GM19025 (cell line): ENCODE data around the gene COPG2.
"Not testable (repeated sequence)": the region's sequence is repeated elsewhere in the genome, so short reads cannot be mapped to it uniquely, and the experiment has no call there.

ENCODE experiments used
- ATAC-seq: cut with Tn5 transposase; IDR thresholded peaks from one replicate; pipeline ENCODE4 v1.9.1; 2021; ENCODE audit warnings: mild to moderate bottlenecking, low read depth, moderate library complexity; ENCODE audit not compliant: unreplicated experiment

Gene COPG2, protein sequence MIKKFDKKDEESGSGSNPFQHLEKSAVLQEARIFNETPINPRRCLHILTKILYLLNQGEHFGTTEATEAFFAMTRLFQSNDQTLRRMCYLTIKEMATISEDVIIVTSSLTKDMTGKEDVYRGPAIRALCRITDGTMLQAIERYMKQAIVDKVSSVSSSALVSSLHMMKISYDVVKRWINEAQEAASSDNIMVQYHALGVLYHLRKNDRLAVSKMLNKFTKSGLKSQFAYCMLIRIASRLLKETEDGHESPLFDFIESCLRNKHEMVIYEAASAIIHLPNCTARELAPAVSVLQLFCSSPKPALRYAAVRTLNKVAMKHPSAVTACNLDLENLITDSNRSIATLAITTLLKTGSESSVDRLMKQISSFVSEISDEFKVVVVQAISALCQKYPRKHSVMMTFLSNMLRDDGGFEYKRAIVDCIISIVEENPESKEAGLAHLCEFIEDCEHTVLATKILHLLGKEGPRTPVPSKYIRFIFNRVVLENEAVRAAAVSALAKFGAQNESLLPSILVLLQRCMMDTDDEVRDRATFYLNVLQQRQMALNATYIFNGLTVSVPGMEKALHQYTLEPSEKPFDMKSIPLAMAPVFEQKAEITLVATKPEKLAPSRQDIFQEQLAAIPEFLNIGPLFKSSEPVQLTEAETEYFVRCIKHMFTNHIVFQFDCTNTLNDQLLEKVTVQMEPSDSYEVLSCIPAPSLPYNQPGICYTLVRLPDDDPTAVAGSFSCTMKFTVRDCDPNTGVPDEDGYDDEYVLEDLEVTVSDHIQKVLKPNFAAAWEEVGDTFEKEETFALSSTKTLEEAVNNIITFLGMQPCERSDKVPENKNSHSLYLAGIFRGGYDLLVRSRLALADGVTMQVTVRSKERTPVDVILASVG

GRCh38 chr7:130668258-130669084, at the start of gene COPG2:
Gene COPG2, minus strand, starts transcription at chr7:130668748. Its CDS starts 80 bp downstream, at chr7:130668668.
- ATAC-seq: peak; percentile 95

- no peak for ATAC-seq
Measured at GRCh38 chr7:130712416-130712815, 43.9 kb upstream of the COPG2 start.

DNA sequence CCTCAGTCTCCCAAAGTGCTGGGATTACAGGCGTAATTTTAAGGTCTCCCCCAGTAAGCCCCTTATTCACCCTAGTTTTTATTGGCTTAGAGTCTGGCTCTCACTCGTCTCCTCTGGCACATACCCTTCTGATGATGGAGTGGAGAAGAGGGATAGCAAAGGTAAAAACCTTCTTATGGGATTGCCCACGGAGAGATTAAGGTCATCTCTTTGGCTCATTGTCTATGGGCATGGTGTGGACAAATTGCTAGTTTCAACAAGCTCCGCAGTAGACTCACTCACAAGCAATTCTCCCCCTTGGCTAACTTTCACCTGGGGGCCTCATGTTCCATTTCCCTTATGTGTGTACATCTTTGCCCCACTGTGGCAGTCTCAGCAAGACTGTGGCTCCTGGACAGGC, 40.2 kb upstream of the COPG2 start:
- ATAC-seq: no peak

DNA sequence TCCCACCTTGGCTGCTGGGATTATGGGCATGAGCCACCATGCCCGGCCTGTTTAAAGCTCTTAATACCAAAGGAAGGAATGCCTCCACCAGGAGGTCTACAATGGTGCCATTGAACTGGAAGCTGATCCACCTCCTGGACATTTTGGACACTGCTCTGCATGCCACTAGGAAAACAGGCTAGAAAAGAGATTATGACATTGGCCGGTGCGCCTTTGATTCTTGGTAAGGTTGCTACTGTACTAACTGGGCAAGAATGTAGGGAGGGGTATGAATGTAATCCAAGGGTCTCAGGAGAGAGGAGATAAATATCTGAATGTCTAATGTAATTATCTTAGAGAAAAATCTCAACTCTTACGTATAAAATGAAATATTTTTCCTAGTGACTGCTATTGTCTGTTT, 39.5 kb upstream of the COPG2 start:
- no peak for ATAC-seq

DNA sequence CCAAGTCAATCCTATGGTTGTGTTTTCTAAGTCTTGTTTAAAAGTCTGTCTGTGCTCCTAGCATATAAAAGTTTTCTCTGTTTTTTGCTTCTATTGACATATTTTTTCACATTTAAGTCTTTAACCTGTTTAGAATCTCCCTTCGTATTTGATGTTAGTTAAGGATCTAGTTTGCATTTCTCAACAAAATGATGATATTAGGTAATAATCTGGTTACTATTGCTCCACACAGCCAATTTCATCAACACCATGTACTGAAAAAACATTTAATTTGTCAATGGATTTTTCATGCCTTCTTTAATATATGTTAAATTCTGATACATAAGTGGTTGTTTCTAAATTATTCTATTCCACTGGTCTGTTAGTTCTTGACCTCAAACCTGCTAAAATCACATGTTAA, 35.3 kb upstream of the COPG2 start:
- no peak for ATAC-seq

DNA sequence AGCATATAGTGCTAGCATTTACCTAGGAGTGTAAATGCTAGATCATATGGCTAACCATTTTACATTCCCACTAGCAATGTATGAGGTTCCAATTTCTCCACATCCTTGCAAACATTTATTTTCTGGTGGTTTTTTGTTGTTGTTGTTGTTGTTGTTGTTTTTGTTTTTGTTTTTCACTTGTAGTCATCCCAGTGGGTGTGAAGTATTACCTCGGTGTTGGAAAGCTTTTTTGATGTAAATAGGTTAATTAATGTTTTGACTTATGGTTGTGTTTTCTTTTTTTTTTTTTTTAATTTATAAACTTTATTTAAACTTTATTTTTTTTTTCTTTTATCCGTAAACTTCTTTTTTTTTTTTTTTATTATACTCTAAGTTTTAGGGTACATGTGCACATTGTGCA, 33.1 kb upstream of the COPG2 start:
- ATAC-seq: no peak

- ATAC-seq: no peak
Measured at GRCh38 chr7:130700760-130701159, 32.2 kb upstream of the COPG2 start.

DNA sequence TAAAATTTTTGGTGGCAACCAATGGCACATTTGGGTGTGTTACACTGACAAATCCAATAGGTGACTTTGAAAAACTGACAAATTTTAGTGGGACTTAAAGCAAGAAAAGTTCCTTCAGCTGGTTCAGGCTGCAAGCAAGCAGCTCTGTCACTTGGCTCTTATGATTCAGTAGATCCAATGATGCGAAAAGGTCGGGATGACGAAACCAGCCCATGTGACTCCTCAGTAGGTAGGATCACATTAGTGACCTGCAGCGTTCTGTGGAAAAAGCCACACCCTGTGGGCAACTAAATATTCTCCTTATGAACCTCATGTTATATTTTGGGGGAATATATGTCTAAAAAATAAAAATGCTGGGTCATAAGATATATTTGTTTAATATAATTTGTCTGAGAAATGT, 31.1 kb upstream of the COPG2 start:
- ATAC-seq: no peak

GRCh38 chr7:130697820-130698219, 29.3 kb upstream of the COPG2 start:
- no peak for ATAC-seq

DNA sequence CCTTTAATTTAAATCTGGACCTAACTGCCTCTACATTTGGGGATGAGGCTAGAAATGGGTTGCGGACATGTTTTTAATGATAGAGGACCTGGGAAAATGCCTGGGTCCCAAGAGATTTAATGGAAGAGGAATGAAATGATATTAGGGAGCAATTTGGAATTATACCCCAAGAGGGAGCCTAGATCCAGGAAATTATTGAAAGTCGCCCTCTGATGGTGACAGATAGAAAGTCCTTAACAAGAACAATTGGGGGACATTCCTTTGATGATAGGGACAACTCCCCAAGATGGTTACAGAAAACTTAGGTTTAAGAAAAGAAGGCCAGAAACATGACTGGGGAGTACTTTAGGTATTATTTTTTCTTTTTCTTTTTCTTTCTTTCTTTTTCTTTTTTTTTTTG, 27.3 kb upstream of the COPG2 start:
- ATAC-seq: no peak

DNA sequence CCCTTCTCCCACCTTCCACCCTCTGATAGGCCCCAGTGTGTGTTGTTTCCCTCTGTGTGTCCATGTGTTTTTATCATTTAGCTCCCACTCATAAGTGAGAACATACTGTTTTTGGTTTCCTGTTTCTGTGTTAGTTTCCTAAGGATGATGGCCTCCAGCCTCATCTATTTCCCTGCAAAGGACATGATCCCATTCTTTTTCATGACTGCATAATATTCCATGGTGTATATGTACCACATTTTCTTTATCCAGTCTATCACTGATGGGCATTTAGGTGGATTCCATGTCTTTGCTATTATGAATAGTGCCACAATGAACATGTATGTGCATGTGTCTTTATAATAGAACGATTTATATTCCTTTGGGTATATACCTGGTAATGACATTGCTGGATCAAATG, 23.8 kb upstream of the COPG2 start:
- not testable (repeated sequence) for ATAC-seq

DNA sequence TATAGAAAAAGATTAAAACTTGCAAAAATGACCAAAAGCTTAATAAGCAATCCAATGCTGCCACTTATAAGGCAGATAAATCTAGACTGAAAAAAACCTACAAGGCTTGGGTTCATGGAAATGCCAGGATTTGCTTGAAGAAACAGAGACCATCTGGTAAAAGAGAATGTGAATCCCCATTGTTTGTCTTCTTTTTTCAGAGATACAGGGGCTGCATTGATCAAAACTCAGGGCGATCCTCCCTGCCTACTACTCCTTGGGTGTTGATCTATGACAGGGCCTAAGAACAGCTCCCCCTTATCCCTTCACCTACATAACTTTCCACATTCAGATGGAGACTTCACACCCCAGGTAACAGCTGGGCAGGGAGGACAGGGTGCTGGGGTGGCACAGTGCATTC, 21.1 kb upstream of the COPG2 start:
- ATAC-seq: no peak

- ATAC-seq: no peak
Measured at GRCh38 chr7:130683026-130683425, 14.5 kb upstream of the COPG2 start.

- ATAC-seq: no peak
Measured at GRCh38 chr7:130674456-130674855, 5.9 kb upstream of the COPG2 start.

DNA sequence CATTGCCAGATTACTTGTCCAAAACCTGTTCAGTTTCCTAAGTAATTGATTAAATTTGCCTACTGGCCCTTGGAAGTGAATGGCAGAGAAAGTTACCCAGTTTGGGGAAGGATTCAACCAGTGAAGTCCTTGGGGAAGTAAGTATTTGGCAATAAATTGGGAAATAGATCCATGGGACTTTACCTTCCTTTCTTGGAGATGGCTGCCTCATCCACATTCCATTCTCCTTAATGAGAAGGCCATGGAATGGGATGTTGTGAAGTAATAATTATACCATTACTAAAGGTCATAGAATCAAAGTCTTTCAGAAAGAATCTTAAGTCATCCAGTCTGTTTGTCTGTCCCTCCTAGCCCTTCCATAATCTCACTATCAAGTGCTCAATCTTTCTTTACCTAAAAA, 4.5 kb upstream of the COPG2 start:
- ATAC-seq: no peak

DNA sequence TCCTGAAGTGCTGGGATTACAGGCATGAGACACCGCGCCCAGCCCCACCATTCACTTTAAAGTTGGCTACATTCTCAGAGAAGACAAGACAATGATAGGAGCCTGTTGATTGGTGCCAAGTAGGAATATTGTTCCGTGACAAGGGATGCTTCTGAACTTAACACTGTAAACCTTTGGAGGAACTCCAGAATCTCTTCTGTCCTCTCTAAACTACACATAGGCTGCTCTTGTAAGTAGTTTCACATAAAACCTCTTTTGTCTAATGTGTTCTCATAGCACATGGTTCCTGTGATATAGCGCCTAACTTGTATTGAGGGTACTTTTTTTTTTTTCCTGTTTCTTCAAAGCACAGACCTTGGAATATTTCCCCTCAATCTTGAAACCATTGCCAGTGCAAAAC, 3.6 kb upstream of the COPG2 start:
- no peak for ATAC-seq

- ATAC-seq: no peak
Measured at GRCh38 chr7:130669085-130669700, 645 bp upstream of the COPG2 start.

DNA sequence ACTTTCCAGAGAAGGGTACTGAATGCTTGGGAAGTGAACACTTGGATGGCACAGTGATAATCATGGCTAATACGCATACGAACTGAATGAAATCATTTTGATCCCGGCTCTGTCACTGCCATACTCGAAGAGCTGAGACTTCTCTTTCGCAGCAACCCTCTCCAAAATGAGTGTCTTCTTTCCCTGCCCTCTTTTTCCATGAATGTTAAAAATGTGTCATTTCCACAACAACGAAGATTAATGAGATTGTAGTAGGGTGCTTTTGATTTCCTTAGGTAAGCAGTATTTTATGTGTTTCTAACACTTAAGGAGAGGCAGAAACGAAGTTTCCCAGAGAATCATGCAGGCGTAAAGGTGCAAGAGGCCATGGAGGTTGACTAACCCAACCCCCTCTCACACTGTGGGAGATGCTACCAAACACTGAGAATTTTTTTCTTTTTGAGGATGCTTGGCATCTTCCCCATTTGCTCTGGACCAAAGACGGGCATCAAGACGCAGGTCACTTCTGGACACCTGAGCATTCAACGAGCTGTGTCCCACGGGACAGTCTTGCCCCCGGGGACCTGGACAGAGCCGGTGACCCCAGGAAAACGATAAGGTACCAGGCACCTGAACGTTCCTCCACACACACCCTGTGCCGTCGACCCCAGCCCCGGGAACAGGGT, 823 bp downstream of the COPG2 start:
- no peak for ATAC-seq

DNA sequence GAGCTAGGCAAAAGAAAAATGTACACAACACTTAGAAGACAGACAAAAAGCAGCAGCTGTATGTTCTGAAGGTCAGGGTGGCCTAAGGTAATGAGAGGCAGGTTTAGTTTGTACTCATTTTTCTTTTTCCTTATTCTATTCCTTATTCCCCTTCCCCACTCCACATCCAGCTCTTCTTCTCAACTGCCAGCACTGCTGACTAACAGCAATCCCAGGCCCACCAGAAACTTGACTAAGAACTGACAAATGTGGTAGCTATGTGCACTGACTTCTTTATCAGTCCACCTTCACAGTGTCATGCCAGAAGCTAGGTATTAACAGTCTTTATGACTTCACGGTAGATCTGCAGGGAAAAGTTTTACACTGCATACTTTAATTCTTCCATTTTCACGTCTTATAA, 6.1 kb downstream of the COPG2 start:
- no peak for ATAC-seq

- ATAC-seq: no peak
Measured at GRCh38 chr7:130655286-130655685, 13.3 kb downstream of the COPG2 start.
